Liver (tissue), 3 donors: ENCODE measurements around the gene LIMA1.

Experiments
- ATF3 ChIP-seq: IDR thresholded peaks from 2 replicates; pipeline ENCODE4 v1.6.1; 2016; ENCODE audit warnings: antibody characterized with exemption
- CTCF ChIP-seq: fragments of 150-350 bp; IDR thresholded peaks from 2 replicates; pipeline ENCODE4 v1.5.1; 2017; ENCODE audit warnings: improper control_type of control experiment, low read depth, low read length; ENCODE audit not compliant: missing input control
- EGR1 ChIP-seq, 2 donors: IDR thresholded peaks; 2 replicates each; pipeline ENCODE4 v1.6.1; 2016 to 2018; ENCODE audit warnings: antibody characterized with exemption in 2 of 2, low read depth in 2 of 2
- GABPA ChIP-seq, 2 donors: IDR thresholded peaks in 1 of 2; conservative IDR thresholded peaks in 1 of 2; 2 replicates each; pipeline ENCODE4 v1.6.1; 2016; ENCODE audit warnings: antibody characterized with exemption in 2 of 2, mild to moderate bottlenecking in 1 of 2, moderate library complexity in 1 of 2
- HNF4G ChIP-seq: IDR thresholded peaks from 2 replicates; pipeline ENCODE4 v1.6.1; 2016; ENCODE audit warnings: antibody characterized with exemption
- JUND ChIP-seq, 2 donors: IDR thresholded peaks; 2 replicates each; pipeline ENCODE4 v1.6.1; 2016; ENCODE audit warnings: antibody characterized with exemption in 2 of 2
- MAX ChIP-seq: IDR thresholded peaks from 2 replicates; pipeline ENCODE4 v1.6.1; 2016; ENCODE audit warnings: antibody characterized with exemption
- NR2F2 ChIP-seq: IDR thresholded peaks from 2 replicates; pipeline ENCODE4 v1.6.1; 2016; ENCODE audit warnings: antibody characterized with exemption
- RAD21 ChIP-seq, 2 donors: IDR thresholded peaks; 2 replicates each; pipeline ENCODE4 v1.6.1; 2016; ENCODE audit warnings: antibody characterized with exemption in 2 of 2, mild to moderate bottlenecking in 2 of 2
- REST ChIP-seq: IDR thresholded peaks from 2 replicates; pipeline ENCODE4 v1.6.1; 2016; ENCODE audit warnings: antibody characterized with exemption, mild to moderate bottlenecking
- SP1 ChIP-seq: IDR thresholded peaks from 2 replicates; pipeline ENCODE4 v1.6.1; 2018; ENCODE audit warnings: antibody characterized with exemption, mild to moderate bottlenecking
- TAF1 ChIP-seq: conservative IDR thresholded peaks from 2 replicates; pipeline ENCODE4 v1.6.1; 2016; ENCODE audit warnings: antibody characterized with exemption, mild to moderate bottlenecking
- YY1 ChIP-seq: IDR thresholded peaks from 2 replicates; pipeline ENCODE4 v1.6.1; 2016; ENCODE audit warnings: antibody characterized with exemption, mild to moderate bottlenecking
- ZBTB33 ChIP-seq: IDR thresholded peaks from 2 replicates; pipeline ENCODE4 v1.6.1; 2016; ENCODE audit warnings: antibody characterized with exemption
- donor health status: healthy.
- donor health status: healthy.

- TF ChIP-seq CTCF, result no peak
- no peak for TF ChIP-seq NR2F2
- no peak for TF ChIP-seq MAX
- TF ChIP-seq GABPA (IDR thresholded peaks at IDR 0.05 in 1 of 2, conservative IDR thresholded peaks at IDR 0.05 in 1 of 2), result no peak
- TF ChIP-seq TAF1, result no peak
- TF ChIP-seq SP1, result no peak
- TF ChIP-seq JUND (IDR thresholded peaks at IDR 0.05), result no peak
- TF ChIP-seq REST, result no peak
- no peak for TF ChIP-seq EGR1 (IDR thresholded peaks at IDR 0.05; ENCODE audit: low read depth in 2 of 2)
- no peak for TF ChIP-seq ATF3
- no peak for TF ChIP-seq YY1
- TF ChIP-seq RAD21 (IDR thresholded peaks at IDR 0.05), result no peak
- no peak for TF ChIP-seq HNF4G
- TF ChIP-seq ZBTB33, result no peak
These were observed 97.9 kb downstream of the LIMA1 start for GRCh38 chr12:50185301-50185895.
